Measurements from ENCODE around the gene SLC25A33.
"Not testable (repeated sequence)": the region's sequence is repeated elsewhere in the genome, so short reads cannot be mapped to it uniquely, and the experiment has no call there.

Gene SLC25A33

GRCh38 chr1:9539829-9540550, 725 bp downstream of the SLC25A33 start:
- peak; percentile 57 for DNase-seq

- DNase-seq: no peak
Measured at GRCh38 chr1:9542430-9542829, 3.2 kb downstream of the SLC25A33 start.

GRCh38 chr1:9544926-9545325, 5.7 kb downstream of the SLC25A33 start:
- no peak for DNase-seq

GRCh38 chr1:9549955-9550546, 10.8 kb downstream of the SLC25A33 start:
- no peak for DNase-seq

GRCh38 chr1:9551984-9552383, 12.7 kb downstream of the SLC25A33 start:
- DNase-seq: no peak

- DNase-seq: no peak
Measured at GRCh38 chr1:9553736-9554144, 14.5 kb downstream of the SLC25A33 start.

- no peak for DNase-seq
Measured at GRCh38 chr1:9555942-9556341, 16.7 kb downstream of the SLC25A33 start.

- DNase-seq: no peak
Measured at GRCh38 chr1:9557624-9558023, 18.4 kb downstream of the SLC25A33 start.

DNA sequence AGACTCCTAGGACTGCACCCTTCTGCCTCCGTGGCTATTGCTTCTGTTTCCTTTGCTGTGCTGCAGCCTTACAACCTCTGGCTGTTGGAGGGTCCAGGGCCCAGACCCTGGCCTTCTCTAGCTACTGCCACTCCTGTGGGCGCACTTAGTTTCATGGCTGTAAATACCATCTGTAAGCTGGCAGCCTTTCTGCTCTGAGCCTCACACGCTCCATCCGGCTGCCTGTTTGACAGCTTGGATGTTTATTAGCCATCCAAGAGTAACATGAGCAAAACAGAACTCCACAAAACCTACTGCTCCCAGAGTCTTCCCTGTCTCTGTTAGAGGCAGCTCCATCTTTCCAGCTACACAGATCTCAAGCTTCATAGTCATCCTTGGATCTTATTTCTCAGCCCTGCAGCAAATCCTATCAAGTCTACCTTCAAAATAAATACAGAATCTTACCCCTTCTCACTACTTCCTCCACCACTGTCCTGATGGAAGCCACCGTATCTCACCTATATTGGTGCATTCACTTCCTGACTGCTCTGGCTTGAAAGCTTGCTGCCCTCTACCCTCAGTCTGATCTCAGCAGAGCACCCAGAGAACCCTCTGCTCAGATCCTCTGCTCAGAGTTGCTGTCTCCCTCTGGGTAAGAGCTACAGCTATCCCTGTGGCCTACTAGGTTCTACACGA, 19.1 kb downstream of the SLC25A33 start:
- no peak for DNase-seq

DNA sequence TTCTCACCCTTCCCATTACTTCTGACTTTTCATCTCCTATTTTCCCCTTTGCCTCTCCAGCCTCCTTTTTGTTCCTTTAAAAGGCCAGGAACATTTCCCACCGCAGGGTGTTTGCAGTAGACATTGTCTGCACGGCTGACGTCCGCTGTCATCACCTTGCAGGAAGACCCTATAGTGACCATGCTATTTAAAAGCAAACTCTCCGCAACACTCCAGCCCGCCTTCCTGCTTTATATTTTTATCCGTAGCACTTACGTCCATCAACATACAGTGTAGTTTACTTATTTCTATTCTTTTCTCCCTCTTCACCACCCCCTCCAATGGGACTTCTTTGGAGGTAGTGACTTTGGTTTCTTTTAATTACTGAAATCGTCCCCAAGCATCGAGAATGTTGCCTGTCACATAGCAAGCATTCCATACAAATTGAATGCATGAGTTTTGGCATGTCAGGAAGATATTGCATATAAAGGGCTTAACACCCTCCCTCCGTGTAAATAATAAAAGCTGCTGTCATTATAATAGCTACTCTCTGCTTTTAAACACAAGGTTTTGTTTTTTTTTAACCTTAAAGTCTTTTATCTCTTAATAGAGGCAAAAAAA, 19.8 kb downstream of the SLC25A33 start:
- DNase-seq: no peak

DNA sequence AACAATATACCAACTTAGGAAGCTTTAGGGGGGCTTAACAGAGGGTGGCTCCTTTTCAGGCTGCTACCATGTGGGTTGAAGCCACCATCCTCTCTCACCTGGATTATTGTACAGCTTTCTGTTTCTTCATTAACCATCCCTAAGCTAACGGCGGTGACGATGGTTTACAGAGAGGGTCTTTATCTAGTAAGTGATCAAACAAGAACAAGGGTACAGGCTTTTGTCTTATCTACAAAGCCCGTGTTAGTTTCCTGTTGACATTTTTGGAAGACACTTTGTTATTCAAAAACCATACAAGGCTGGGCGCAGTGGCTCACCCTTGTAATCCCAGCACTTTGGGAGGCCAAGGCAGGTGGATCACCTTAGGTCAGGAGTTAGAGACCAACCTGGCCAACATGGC, 20.4 kb downstream of the SLC25A33 start:
- DNase-seq: no peak

- DNase-seq: not testable (repeated sequence)
Measured at GRCh38 chr1:9560090-9560489, 20.8 kb downstream of the SLC25A33 start.

- DNase-seq: no peak
Measured at GRCh38 chr1:9561429-9561828, 22.2 kb downstream of the SLC25A33 start.

DNA sequence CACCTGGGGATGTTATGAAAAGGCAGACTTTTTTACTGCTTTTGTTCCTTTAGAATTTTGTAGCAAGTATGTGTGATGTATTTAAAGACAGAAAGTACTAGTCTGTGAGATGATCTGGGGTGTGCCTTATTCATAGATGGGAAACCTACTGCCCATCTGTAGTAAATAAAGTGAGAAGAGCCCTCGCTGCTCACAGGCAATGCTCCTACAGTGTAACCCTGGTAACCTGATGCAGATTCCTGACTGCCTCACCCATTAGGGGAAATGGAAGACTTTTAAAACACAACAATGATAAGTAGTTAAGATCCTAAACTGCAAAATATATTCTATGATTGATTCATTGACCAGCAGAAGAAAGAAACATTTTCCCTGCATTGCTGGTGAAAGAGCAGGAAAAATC, 30.0 kb downstream of the SLC25A33 start:
- no peak for DNase-seq

- not testable (repeated sequence) for DNase-seq
Measured at GRCh38 chr1:9570886-9571529, 31.7 kb downstream of the SLC25A33 start.

- no peak for DNase-seq
Measured at GRCh38 chr1:9573723-9574122, 34.5 kb downstream of the SLC25A33 start.

- no peak for DNase-seq
Measured at GRCh38 chr1:9575486-9575885, 36.2 kb downstream of the SLC25A33 start.

- no peak for DNase-seq
Measured at GRCh38 chr1:9576903-9577302, 37.6 kb downstream of the SLC25A33 start.

DNA sequence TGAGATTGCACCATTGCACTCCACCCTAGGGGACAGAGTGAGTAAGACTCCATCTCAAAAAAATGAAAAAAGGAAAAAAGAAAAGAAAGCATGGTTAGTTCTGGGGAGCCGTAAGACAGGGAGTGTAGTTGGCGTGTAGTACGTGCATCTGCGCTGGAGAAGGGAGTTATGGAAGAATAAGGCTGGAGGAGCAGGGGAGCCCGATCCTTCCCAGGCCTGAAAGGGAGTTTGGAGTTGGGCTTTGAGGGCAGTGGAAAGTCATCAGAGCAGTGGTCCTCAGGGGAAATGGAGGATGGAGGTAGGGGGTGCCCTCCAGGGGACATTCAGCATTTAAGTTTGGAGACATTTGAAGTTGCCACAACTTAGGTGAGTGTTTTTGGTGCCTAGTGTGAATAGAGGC, 38.2 kb downstream of the SLC25A33 start:
- DNase-seq: no peak

DNA sequence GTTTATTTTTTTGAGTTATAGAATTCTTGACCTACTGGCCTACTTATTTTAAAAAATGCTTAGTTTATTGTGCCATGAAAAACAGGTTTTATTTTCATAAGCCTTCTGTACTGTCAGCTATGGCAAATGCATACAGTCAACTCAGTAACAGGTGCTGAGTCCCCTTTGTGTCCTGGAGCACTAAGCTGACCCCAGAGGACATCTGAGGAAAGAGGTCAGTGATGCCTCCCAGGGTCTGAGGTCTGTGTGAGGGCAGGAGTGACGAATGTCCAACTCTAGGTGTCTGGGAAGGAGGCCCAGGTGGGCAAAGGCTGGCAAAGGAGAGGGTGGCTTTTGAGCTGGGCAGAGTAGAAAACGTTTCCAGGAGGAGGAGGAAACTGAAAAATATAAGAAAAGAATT, 41.7 kb downstream of the SLC25A33 start:
- no peak for DNase-seq

- DNase-seq: no peak
Measured at GRCh38 chr1:9586147-9586766, 47.0 kb downstream of the SLC25A33 start.

GRCh38 chr1:9588551-9589143, 49.4 kb downstream of the SLC25A33 start, which contains the start of gene TMEM201:
TMEM201 (plus strand) TSS chr1:9588911; CDS start chr1:9588931, 20 bp downstream.
- DNase-seq: peak; percentile 94
